Vagina (tissue), 2 donors: ENCODE results near the gene C11orf65. TPM values are rescaled to one million over a fixed set of nuclear protein-coding genes. Genes with fewer than 3 reads are reported as not detected.

ENCODE experiments used
- DNase-seq, 2 donors: peaks; one replicate each; pipeline ENCODE4 v3.0.0-alpha.2; 2017; ENCODE audit errors: extremely low spot score in 2 of 2
- H3K27ac ChIP-seq: fragments of 200-600 bp; sonication (generic); one replicate; pipeline ENCODE4 v1.5.1; 2019
- H3K27me3 ChIP-seq: fragments of 200-600 bp; sonication (generic); one replicate; pipeline ENCODE4 v1.5.1; 2019
- H3K36me3 ChIP-seq, 2 donors: fragments of 200-600 bp; sonication (generic); one replicate each; pipeline ENCODE4 v1.5.1; 2017 to 2019
- H3K4me1 ChIP-seq: fragments of 200-600 bp; sonication (generic); one replicate; pipeline ENCODE4 v1.5.1; 2019
- H3K4me3 ChIP-seq, 2 donors: fragments of 200-600 bp; sonication (generic); 1 replicate in 1 of 2; 2 replicates in 1 of 2; pipeline ENCODE4 v1.5.1; 2016 to 2019
- H3K9me3 ChIP-seq: fragments of 200-600 bp; sonication (generic); one replicate; pipeline ENCODE4 v1.5.1; 2019
- POLR2A ChIP-seq, 2 donors: fragments of 450-650 bp; IDR thresholded peaks; one replicate each; pipeline ENCODE4 v1.6.1; 2017; ENCODE audit warnings: antibody characterized with exemption in 2 of 2, mild to moderate bottlenecking in 2 of 2, moderate library complexity in 2 of 2
- POLR2AphosphoS5 ChIP-seq, 2 donors: sonication (generic); formaldehyde crosslinking; IDR thresholded peaks; one replicate each; pipeline ENCODE4 v1.9.0; 2017; ENCODE audit warnings: antibody characterized with exemption in 2 of 2, mild to moderate bottlenecking in 2 of 2, low read depth in 1 of 2; ENCODE audit not compliant: insufficient read depth in 1 of 2
- intact Hi-C: fragments of 100-400 bp; cut with DNase I; formaldehyde crosslinking; loops from one replicate; pipeline ENCODE4 v1.15.1; 2023
- total RNA-seq: library from RNA; depleted of rRNA; stranded (reverse); fragments of >200 nt; gene quantifications from one replicate; pipeline ENCODE4 v1.2.3, GENCODE V29; 2016
- TF ChIP-seq, protein P1 (sequence below), 3 experiments: fragments of 450-650 bp in 2 of 3; fragments of 200-600 bp in 1 of 3; sonication (generic) in 1 of 3; IDR thresholded peaks; one replicate each; pipeline ENCODE4 v1.5.1; 2017 to 2019; ENCODE audit warnings: antibody characterized with exemption in 3 of 3, mild to moderate bottlenecking in 2 of 3, moderate library complexity in 2 of 3

The C11orf65 gene
- total RNA-seq, 1 donor from 2014 or later: 0.25 TPM

GRCh38 chr11:108491936-108492335 is 24.6 kb upstream of the C11orf65 start:
- Histone ChIP-seq H3K9me3 (no peaks in the 10 kb centered on the region), H3K36me3 (peaks cover 0 to 12% of the 10 kb centered on the region in 2 donors), H3K4me3 (no peak overlapping the region), H3K4me1 (peaks cover 30% of the 10 kb centered on the region), H3K27me3 (no peaks in the 10 kb centered on the region), H3K27ac (no peak overlapping the region)
- TF ChIP-seq, protein P1, sequence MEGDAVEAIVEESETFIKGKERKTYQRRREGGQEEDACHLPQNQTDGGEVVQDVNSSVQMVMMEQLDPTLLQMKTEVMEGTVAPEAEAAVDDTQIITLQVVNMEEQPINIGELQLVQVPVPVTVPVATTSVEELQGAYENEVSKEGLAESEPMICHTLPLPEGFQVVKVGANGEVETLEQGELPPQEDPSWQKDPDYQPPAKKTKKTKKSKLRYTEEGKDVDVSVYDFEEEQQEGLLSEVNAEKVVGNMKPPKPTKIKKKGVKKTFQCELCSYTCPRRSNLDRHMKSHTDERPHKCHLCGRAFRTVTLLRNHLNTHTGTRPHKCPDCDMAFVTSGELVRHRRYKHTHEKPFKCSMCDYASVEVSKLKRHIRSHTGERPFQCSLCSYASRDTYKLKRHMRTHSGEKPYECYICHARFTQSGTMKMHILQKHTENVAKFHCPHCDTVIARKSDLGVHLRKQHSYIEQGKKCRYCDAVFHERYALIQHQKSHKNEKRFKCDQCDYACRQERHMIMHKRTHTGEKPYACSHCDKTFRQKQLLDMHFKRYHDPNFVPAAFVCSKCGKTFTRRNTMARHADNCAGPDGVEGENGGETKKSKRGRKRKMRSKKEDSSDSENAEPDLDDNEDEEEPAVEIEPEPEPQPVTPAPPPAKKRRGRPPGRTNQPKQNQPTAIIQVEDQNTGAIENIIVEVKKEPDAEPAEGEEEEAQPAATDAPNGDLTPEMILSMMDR (IDR thresholded peaks at IDR 0.05): no peak
- TF ChIP-seq POLR2AphosphoS5 (IDR thresholded peaks at IDR 0.05; ENCODE audit: insufficient read depth in 1 of 2, low read depth in 1 of 2): no peak
- TF ChIP-seq POLR2A (IDR thresholded peaks at IDR 0.05): no peak
- intact Hi-C loops: no loop called here
- DNase-seq: no peak

DNA sequence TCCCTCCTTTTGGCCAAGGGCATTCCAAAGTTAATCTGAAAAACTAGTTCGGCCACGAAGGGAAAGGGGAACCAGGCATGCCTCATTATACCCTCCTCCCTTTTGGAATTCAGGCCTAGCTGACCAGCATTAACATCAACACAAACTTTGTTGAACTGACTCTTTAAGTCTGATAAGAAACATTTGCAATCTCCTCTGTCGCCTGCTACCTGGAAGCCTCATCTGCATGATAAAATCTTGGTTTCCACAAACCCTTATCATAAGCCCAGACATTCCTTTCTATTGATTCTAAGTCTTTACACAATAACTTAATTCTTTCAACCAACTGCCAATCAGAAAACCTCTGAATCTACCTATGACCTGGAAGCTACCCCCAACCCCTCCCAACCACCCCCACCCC is 19.5 kb upstream of the C11orf65 start:
- DNase-seq: no peak
- intact Hi-C loops: no loop called here

GRCh38 chr11:108486331-108486730 is 19.0 kb upstream of the C11orf65 start:
- intact Hi-C loops: no loop called here

More for the DNA sequence above, 19.5 kb upstream of the C11orf65 start:
- Histone ChIP-seq H3K9me3 (no peaks in the 10 kb centered on the region), H3K4me1 (no peaks in the 10 kb centered on the region), H3K4me3 (no peak overlapping the region), H3K36me3 (peaks cover 0 to 44% of the 10 kb centered on the region in 2 donors), H3K27ac (no peak overlapping the region), H3K27me3 (no peaks in the 10 kb centered on the region)
- TF ChIP-seq, protein P1 (IDR thresholded peaks at IDR 0.05): no peak
- no peak for TF ChIP-seq POLR2AphosphoS5 (IDR thresholded peaks at IDR 0.05; ENCODE audit: insufficient read depth in 1 of 2, low read depth in 1 of 2)

DNA sequence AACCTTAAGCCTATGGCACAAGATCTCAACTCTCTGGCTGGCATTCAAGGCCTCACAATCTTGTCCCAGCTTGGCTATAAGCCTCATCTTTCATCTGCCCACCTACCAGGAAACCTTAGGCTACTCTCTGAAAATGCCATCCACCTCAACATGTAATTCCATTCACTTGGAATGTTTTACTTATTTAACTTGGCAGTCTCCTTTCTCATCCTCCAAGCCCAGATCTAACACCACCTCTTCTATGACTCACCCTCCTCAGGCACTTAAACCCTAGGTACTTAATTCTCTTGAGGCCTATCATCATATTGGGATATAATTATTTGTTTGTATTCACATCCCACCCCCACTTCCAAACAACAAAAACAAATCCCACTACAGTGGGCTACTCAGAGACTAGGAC is 15.8 kb upstream of the C11orf65 start:
- intact Hi-C loops: no loop called here
- H3K4me1 ChIP-seq: no peaks in the 10 kb centered on the region
- H3K9me3 ChIP-seq: no peaks in the 10 kb centered on the region
- H3K36me3 ChIP-seq: peaks cover 0 to 42% of the 10 kb centered on the region in 2 donors
- no peak for TF ChIP-seq POLR2A (IDR thresholded peaks at IDR 0.05)
- TF ChIP-seq, protein P1 (IDR thresholded peaks at IDR 0.05): no peak
- TF ChIP-seq POLR2AphosphoS5 (IDR thresholded peaks at IDR 0.05; ENCODE audit: insufficient read depth in 1 of 2, low read depth in 1 of 2): no peak
- H3K27me3 ChIP-seq: no peaks in the 10 kb centered on the region
- no peak for DNase-seq
- no peak overlapping the region for H3K27ac ChIP-seq
- H3K4me3 ChIP-seq: no peak overlapping the region

More at GRCh38 chr11:108486331-108486730, 19.0 kb upstream of the C11orf65 start:
- no peaks in the 10 kb centered on the region for H3K4me1 ChIP-seq
- H3K27ac ChIP-seq: no peak overlapping the region
- no peak overlapping the region for H3K4me3 ChIP-seq
- peaks cover 0 to 46% of the 10 kb centered on the region in 2 donors for H3K36me3 ChIP-seq
- no peaks in the 10 kb centered on the region for H3K9me3 ChIP-seq
- DNase-seq: no peak
- no peak for TF ChIP-seq POLR2A (IDR thresholded peaks at IDR 0.05)
- no peak for TF ChIP-seq POLR2AphosphoS5 (IDR thresholded peaks at IDR 0.05; ENCODE audit: insufficient read depth in 1 of 2, low read depth in 1 of 2)
- TF ChIP-seq, protein P1 (IDR thresholded peaks at IDR 0.05): no peak
- H3K27me3 ChIP-seq: no peaks in the 10 kb centered on the region

GRCh38 chr11:108474664-108475463 is 7.5 kb upstream of the C11orf65 start:
- Histone ChIP-seq H3K36me3 (peaks cover 0 to 46% of the 10 kb centered on the region in 2 donors), H3K27me3 (no peaks in the 10 kb centered on the region), H3K9me3 (no peaks in the 10 kb centered on the region), H3K4me3 (no peak overlapping the region), H3K27ac (no peak overlapping the region), H3K4me1 (no peaks in the 10 kb centered on the region)
- intact Hi-C loops: no loop called here
- no peak for DNase-seq
- TF ChIP-seq, protein P1 (IDR thresholded peaks at IDR 0.05): no peak
- TF ChIP-seq POLR2A (IDR thresholded peaks at IDR 0.05): no peak
- no peak for TF ChIP-seq POLR2AphosphoS5 (IDR thresholded peaks at IDR 0.05; ENCODE audit: insufficient read depth in 1 of 2, low read depth in 1 of 2)
